GM04504 (cell line): ENCODE measurements around the gene MSH3.
"Not testable (repeated sequence)": the region's sequence is repeated elsewhere in the genome, so short reads cannot be mapped to it uniquely, and the experiment has no call there.

ENCODE experiments used
- DNase-seq: peaks from one replicate; pipeline ENCODE4 v3.0.0-alpha.2; 2012; ENCODE audit warnings: low read depth

The MSH3 gene

GRCh38 chr5:80854583-80854982 lies 200.1 kb downstream of the MSH3 start:
- no peak for DNase-seq

DNA sequence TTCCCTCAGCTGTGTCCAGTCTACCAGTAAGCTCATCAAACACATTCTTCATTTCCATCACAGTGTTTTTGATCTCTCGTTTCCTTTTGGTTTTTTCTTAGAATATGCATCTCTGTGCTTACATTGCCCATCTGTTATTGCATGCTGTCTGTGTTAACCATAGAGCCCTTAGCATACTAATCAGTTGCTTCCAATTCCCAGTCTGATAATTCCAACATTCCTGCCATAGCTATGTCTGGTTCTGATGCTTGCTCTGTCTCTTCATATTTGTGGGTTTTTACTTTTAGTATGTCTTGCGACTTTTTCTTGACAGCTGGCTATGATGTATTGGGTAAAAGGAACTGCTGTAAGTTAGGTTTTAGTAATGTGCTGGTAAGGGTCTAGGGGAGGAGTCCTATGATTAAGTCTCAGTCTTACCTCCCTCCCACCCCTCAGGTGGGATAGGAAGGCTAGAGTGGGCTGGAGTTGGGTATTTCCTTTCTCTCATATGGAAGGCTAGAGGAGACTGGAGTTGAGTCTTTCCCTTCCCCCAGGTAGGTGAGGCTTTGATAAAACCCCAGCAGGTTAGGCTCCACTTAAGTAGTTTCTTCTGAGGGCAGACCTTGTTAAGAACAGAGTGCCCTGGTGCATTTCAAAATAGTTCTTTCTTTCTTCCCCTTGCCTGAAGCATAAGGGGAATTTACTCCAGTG lies 206.6 kb downstream of the MSH3 start:
- peak; percentile 28 for DNase-seq

DNA sequence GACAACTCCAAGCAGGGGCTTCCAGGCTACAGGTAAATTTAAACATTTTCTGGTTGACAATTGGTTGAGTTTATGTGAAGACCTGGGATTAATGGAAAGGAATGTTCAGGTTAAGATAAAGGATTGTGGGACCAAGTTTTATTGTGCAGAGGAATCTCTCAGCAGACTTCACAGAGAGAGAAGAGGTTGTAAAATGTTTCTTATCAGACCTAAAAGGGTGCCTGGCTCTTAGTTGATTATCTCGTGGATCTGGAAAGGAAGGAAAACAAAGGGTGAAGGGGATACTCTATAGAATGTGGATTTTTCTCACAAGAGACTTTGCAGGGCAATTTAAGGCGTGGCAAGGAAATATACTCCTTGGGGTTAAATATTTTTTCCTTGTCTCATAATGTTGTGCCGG lies 209.3 kb downstream of the MSH3 start:
- no peak for DNase-seq

DNA sequence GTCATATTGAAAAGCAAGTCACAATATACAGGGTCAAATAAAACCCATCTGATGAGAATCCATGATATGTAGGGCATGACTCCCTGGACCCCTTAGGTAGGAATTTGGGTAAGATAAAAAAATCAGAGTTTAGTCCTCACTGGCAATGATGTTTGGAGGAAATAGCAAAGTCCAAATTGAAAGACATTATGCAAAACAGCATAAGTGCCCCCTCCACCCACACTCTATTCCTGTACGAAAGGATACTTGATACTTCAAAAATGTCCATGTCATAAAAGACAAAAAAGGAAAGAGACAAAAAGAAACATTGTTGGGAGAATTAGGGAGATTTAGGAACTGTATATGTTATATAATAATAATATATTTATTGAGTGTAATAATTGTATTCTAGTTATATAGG lies 209.7 kb downstream of the MSH3 start:
- DNase-seq = no peak

DNA sequence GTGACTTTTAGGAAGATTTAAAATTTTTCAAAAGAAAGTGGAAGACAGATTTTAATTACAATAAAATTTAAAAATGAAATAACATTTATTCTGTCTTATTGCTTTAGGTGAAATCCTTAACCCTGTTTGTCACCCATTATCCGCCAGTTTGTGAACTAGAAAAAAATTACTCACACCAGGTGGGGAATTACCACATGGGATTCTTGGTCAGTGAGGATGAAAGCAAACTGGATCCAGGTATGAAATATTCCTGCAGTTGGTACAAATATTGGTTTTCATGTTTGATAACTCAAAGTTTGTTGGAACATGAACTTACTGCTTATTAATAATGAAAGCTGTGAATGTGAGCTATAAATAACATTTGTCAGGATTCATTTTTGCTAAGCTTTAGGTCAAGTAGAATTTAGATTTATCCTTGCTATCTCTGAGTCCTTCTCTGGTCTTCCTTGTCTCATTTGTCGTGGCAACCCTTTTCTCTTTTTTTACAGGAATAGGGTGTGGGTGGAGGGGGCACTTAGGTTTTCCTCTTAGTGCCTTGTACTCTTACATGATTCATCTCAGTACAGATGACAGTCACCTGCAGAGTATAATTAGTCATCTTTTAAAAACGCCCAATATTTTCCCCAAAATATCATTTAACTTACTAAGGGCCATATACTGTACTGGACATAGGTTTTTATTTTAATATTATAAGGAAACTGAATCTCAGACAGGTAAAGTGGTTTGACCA lies 210.4 kb downstream of the MSH3 start:
- DNase-seq = no peak

GRCh38 chr5:80865551-80865950 lies 211.1 kb downstream of the MSH3 start:
- no peak for DNase-seq

DNA sequence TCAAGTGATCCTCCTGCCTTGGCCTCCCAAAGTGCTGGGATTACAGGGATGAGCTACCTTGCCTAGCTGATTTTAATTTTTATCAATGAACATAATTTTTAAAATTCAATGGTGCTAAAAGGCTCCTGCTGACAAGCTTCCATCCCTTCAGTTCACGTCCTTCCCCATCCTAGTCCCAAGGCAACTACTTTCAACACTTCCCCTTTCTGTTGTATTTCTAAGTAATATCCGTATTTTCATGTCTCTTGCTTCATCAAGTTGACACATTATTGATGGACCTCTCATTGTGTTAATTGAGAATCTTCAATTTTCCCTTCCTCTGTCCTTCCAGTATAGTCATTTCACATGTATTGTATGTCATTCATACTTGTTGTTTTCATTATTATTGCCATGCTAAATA lies 211.9 kb downstream of the MSH3 start:
- DNase-seq = no peak

DNA sequence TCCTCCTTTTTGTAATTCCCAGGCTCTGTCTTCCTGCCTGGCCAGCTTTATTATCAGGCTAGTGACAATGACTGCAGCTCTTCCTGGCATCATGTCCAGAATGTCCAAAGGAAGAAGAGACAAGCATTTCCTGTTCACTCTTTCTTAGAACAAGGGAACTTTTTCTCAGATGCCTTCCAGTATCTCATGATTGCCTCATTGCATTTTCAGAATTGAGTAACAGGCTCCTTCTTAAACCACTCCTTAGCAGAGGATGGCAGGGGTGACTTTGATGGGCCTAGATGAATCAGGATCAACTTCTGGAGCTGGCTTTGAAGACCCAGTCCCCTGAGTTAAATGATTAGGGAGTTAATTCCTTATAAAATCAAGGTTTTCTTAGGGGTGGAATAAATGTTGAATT lies 212.8 kb downstream of the MSH3 start:
- DNase-seq = no peak

DNA sequence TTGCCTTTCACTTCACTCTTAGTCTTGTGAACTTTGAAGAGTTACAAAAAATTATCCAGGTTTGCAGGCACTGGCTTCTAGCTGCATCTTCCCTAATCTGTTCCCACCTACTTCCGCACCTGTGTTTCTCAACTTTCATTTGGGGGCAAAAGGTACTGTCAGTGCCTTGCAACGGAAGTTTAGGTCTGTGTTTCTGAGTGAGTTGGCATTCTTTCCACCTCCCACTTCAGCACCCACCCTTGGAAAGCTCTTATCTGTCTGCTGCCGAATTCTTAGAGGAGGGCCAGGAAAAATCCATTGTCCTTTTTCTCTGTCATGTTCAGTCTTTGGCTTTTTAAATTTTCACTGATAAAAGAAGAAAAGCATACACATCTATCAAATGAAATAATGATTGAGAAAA lies 216.0 kb downstream of the MSH3 start:
- DNase-seq = no peak

- no peak for DNase-seq
Observed at GRCh38 chr5:80871541-80871961, 217.1 kb downstream of the MSH3 start.

DNA sequence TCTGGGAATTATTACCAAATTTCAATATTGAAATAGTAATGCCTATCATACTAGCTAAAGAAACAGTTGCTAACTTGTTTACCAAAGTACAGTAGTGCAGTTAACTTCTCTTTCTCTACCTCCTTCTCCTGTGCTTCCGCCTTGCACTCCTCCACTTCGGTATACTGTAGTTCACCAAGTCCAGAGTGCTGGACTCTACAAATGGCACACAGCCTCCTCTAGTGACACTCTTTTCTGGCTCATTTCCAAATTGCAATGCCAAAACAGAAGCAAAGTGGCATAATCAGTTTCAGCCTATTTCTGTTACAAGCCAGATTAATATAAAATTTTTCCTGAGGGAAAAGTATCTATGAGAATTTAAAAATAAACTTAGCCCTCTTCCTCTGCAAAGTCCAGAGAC lies 219.7 kb downstream of the MSH3 start:
- no peak for DNase-seq

DNA sequence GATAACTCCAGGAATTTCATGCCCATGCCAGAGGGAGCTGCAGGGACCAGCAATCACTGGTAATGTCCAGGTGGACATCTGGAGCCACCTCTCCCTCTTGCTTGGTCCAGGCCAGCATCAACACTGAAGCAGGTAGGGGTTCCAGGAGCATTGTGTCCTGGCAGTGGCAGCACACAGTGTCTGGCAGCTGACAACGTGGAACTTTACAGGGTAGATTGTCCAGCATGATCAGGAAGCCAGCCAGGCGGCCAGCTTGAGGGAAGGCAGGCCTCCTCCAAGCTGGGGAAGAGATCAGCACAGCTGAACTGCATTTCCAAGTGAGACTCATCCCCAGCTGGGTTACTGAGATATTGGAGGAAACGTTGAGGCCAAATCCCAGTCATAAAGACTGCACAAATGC lies 223.1 kb downstream of the MSH3 start:
- no peak for DNase-seq

- no peak for DNase-seq
Observed at GRCh38 chr5:80881726-80882125, 227.3 kb downstream of the MSH3 start.

- not testable (repeated sequence) for DNase-seq
Observed at GRCh38 chr5:80883390-80883789, 228.9 kb downstream of the MSH3 start.

DNA sequence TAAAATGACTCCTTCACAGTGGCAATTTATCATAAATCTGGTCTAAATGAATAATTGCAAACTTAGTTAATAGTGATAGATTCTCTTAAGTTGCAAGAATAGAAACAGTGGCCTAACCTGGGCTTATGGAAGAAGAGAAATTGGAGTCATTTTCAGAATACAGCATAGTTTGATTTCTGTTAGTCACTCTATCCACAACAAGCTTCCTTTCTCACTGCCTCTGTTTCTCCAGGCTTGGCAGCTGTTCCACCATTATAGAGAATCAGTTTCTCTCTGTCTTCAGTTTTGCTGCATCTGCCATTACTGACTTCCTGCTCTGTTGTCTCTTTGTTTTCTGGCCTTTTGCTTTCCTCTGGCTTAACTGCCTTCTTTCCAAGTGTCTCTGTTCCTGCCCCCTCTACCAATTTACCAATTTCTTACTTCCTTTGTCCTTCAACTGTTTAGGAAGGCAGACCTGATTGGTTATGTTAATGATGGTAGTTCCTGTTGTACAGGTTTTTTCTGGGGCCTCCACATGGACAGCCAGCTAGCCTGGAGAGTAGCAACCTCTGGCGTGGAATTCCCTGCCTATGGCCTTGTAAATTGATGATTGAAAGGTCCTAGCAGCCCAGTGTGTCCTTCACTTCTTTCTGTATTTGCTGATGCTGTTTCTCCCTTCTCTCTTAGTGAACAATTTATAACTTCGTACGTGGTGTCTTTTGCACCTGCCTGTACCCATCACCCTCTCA lies 229.8 kb downstream of the MSH3 start:
- DNase-seq = no peak

GRCh38 chr5:80884929-80885328 lies 230.5 kb downstream of the MSH3 start:
- no peak for DNase-seq

- no peak for DNase-seq
Observed at GRCh38 chr5:80885396-80886000, 231.0 kb downstream of the MSH3 start.

GRCh38 chr5:80894083-80894482 lies 239.6 kb downstream of the MSH3 start:
- no peak for DNase-seq

- DNase-seq = no peak
Observed at GRCh38 chr5:80895523-80895922, 241.1 kb downstream of the MSH3 start.

- DNase-seq = not testable (repeated sequence)
Observed at GRCh38 chr5:80902624-80903023, 248.2 kb downstream of the MSH3 start.

DNA sequence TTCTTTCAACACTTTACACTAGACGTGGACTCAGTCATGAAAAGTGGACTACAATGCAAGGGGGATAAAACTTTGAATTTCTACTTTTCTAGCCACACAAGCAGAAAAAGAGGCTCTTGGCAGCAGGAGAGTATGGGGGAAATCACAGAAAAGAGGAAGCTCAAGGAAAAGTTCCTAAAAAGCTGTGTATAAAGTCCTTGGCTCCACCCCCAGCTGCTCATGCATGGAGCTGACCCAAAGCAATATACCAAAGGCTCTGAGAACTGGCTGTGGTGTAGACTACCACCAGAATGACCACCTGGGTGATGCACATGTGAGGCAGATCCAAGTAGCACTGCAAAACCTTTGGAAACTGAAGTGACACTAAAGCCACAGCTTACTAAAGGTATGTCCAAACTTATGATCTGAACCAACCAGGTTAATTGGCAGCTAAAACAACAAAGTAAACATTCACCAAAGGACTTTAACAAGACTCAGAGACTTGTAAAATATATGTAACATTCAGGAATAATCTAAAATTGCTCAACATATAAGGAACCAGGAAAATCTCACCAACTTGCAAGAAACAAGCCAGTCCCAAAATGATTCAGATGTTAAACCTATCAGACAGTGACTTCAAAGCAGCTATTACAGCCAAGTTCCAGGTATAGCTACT lies 250.2 kb downstream of the MSH3 start:
- DNase-seq = no peak

DNA sequence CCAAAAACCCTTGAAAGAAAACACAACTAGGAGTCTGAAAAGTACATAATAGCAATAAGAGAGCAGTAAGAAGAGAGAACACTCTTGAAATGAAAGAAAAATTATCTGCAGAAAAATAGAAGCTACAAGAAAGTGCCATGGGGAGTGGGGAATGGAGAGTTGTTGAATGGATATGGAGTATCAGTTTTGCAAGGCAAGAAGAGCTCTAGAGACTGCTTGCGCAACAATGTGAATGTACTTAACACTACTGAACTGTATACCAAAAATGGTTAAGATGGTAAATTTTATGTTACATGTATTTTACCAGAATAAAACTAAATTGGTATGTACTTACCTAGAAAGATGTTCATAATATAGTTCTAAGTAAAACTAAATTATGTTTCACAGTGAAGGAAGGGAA lies 251.0 kb downstream of the MSH3 start:
- no peak for DNase-seq
